OCI-LY3 (cell line): ENCODE data around the gene BCL7A.

Experiments
- CTCF ChIP-seq: fragments of 200-600, 300-600 bp; sonication (generic); IDR thresholded peaks from 2 replicates; pipeline ENCODE4 v1.5.1; 2014; ENCODE audit warnings: antibody characterized with exemption, low read length, low read depth
- EZH2phosphoT487 ChIP-seq: fragments of 200-600 bp; shearing (Covaris generic); IDR thresholded peaks from 2 replicates; pipeline ENCODE4 v1.6.1; 2018; ENCODE audit warnings: antibody characterized with exemption, mixed run types, low read depth

DNA sequence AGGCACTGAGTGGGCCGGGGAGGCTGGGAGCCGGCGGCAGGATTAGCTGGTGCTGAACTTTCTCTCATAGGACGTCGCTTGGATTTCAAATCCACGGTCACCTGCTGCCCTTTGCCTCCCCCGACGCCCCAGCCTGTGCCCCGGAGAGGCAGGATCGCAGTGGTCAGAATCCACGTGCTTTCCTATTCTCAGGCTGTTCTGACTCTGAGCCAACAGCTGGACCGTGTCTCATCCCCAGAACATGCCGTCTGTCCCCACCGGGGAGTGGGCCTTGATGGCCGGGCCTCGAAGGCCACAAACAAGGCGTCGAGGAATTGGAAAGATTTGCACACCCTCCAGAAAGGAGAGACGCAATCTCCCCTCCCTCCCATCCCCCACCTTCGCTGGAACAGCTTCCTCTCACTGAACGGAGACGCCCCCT, 38.4 kb downstream of the BCL7A start:
- TF ChIP-seq CTCF (no peak), EZH2phosphoT487 (no peak)
